HepG2 (cell line): ENCODE data around the gene FCER1G. TPM values are rescaled to one million over a fixed set of nuclear protein-coding genes. Genes with fewer than 3 reads are reported as not detected.

Experiments used
- ATAC-seq: fragments of 200-7000 bp; cut with Tn5 transposase; 3 replicates; pipeline ENCODE4 v1.9.1; 2020; ENCODE audit warnings: mild to moderate bottlenecking, moderate library complexity
- BruUV-seq: library from RNA; stranded (reverse); fragments of 400-500 nt; replicated peaks from 2 replicates; lab custom pipeline; 2021; lab: Mats Ljungman, UMichigan
- CTCF ChIA-PET: fragments of 300-600 bp; formaldehyde crosslinking; extraction: SDS; loops from one replicate; lab custom pipeline; 2021; ENCODE audit warnings: low total read pairs, inconsistent platforms, low intra/inter-chr PET ratio; lab: Yijun Ruan, JAX
- POLR2A ChIA-PET: fragments of 350-600 bp; sonication (Branson Sonifier 250); formaldehyde crosslinking; loops from one replicate; lab custom pipeline; 2020; ENCODE audit warnings: antibody characterized with exemption, inconsistent platforms; lab: Yijun Ruan, JAX
- DNase-seq: peaks from one replicate; pipeline ENCODE4 v3.0.0-alpha.2; 2015; ENCODE audit warnings: low spot score
- FAIRE-seq: peaks from 3 replicates; lab custom pipeline; 2011; peaks lifted over from hg19 to GRCh38; lab: Jason Lieb, UNC
- H2AFZ ChIP-seq: one replicate; pipeline ENCODE4 v1.6.1; 2011; ENCODE audit warnings: low read length, inconsistent platforms
- H3K27ac ChIP-seq: fragments of 300-600 bp; 3 replicates; pipeline ENCODE4 v1.8.0; 2011; ENCODE audit warnings: mixed run types, mild to moderate bottlenecking, mixed read lengths, low read length, inconsistent platforms; ENCODE audit not compliant: insufficient read depth; ENCODE audit errors: extremely low read length
- H3K27me3 ChIP-seq, 2 experiments: fragments of 200-600 bp in 1 of 2; 2 replicates in 1 of 2; 3 replicates in 1 of 2; pipeline versions ENCODE4 v1.6.0 to v1.8.0; 2011; ENCODE audit warnings: low read length in 2 of 2, mild to moderate bottlenecking in 2 of 2, moderate library complexity in 2 of 2, inconsistent platforms in 1 of 2; ENCODE audit not compliant: insufficient read depth in 2 of 2, control insufficient read depth in 1 of 2
- H3K36me3 ChIP-seq, 2 experiments: fragments of 200-600 bp in 1 of 2; replicated peaks in 1 of 2; 2 replicates in 1 of 2; 3 replicates in 1 of 2; pipeline versions ENCODE4 v1.5.1 to v1.8.0; 2011; ENCODE audit warnings: low read length in 2 of 2, inconsistent platforms in 1 of 2; ENCODE audit not compliant: insufficient read depth in 2 of 2, control insufficient read depth in 1 of 2
- H3K4me1 ChIP-seq: 2 replicates; pipeline ENCODE4 v1.5.1; 2012; ENCODE audit warnings: low read length, inconsistent platforms; ENCODE audit not compliant: insufficient read depth
- H3K4me2 ChIP-seq: 2 replicates; pipeline ENCODE4 v1.6.0; 2011; ENCODE audit warnings: low read depth, low read length, inconsistent platforms
- H3K4me3 ChIP-seq, 3 experiments: fragments of 200-600 bp in 1 of 3; sonication (generic), shearing (Covaris generic) in 1 of 3; replicated peaks in 1 of 3; 2 replicates each; pipeline ENCODE4 v1.5.1; 2011 to 2016; ENCODE audit warnings: low read length in 3 of 3, inconsistent platforms in 2 of 3, low read depth in 2 of 3, mild to moderate bottlenecking in 2 of 3, control low read depth in 1 of 3, mixed read lengths in 1 of 3; ENCODE audit not compliant: insufficient read depth in 1 of 3
- H3K79me2 ChIP-seq: one replicate; pipeline ENCODE4 v1.6.1; 2011; ENCODE audit warnings: low read length, inconsistent platforms; ENCODE audit not compliant: insufficient read depth
- H3K9ac ChIP-seq: 2 replicates; pipeline ENCODE4 v1.6.0; 2011; ENCODE audit warnings: mild to moderate bottlenecking, low read depth, low read length, inconsistent platforms; ENCODE audit not compliant: insufficient read depth
- H3K9me3 ChIP-seq: 2 replicates; pipeline ENCODE4 v1.5.1; 2012; ENCODE audit warnings: mild to moderate bottlenecking, low read length
- H4K20me1 ChIP-seq: 2 replicates; pipeline ENCODE4 v1.6.0; 2011; ENCODE audit warnings: inconsistent platforms, mild to moderate bottlenecking, low read length, moderate library complexity; ENCODE audit not compliant: insufficient read depth
- ARNT ChIP-seq: fragments of 450-650 bp; IDR thresholded peaks from 2 replicates; pipeline ENCODE4 v1.6.1; 2017
- DMAP1 ChIP-seq: IDR thresholded peaks from 2 replicates; pipeline ENCODE4 v1.6.1; 2016
- EZH2 ChIP-seq: conservative IDR thresholded peaks from 2 replicates; pipeline ENCODE4 v1.6.1; 2012; ENCODE audit warnings: mild to moderate bottlenecking, low read depth, low read length, moderate library complexity
- HOXA9 ChIP-seq: sonication (generic); formaldehyde crosslinking; IDR thresholded peaks from 2 replicates; pipeline ENCODE4 v1.8.1; 2022; ENCODE audit warnings: missing genetic modification reagents, mild to moderate bottlenecking, moderate library complexity, borderline replicate concordance
- MTF1 ChIP-seq: sonication (generic); formaldehyde crosslinking; IDR thresholded peaks from 2 replicates; pipeline ENCODE4 v1.5.0; 2020; ENCODE audit warnings: missing genetic modification reagents
- SRSF1 ChIP-seq: fragments of 200-400 bp; formaldehyde crosslinking; optimal IDR thresholded peaks from 2 replicates; pipeline ENCODE3; 2017; ENCODE audit warnings: mild to moderate bottlenecking, low read depth, low read length, moderate library complexity
- TEAD2 ChIP-seq: sonication (generic); formaldehyde crosslinking; IDR thresholded peaks from 2 replicates; pipeline ENCODE4 v1.9.0; 2021; ENCODE audit warnings: missing genetic modification reagents
- ZBTB21 ChIP-seq: sonication (generic); formaldehyde crosslinking; IDR thresholded peaks from 2 replicates; pipeline ENCODE4 v1.4.0; 2020; ENCODE audit warnings: missing genetic modification reagents
- ZMAT3 ChIP-seq: sonication (generic); formaldehyde crosslinking; conservative IDR thresholded peaks from 2 replicates; pipeline ENCODE4 v1.7.0; 2021; ENCODE audit warnings: missing genetic modification reagents
- ZNF557 ChIP-seq: sonication (generic); formaldehyde crosslinking; IDR thresholded peaks from 2 replicates; pipeline ENCODE4 v1.4.0; 2020; ENCODE audit warnings: missing genetic modification reagents
- ZNF704 ChIP-seq: sonication (generic); formaldehyde crosslinking; IDR thresholded peaks from 2 replicates; pipeline ENCODE4 v1.8.1; 2023; ENCODE audit warnings: mild to moderate bottlenecking, inconsistent platforms, moderate library complexity, missing genetic modification reagents, borderline replicate concordance
- WGBS: methylation state at CpG from one replicate; pipeline ENCODE4 v1.1.6; 2017; ENCODE audit warnings: low lambda C conversion rate; 5-methylcytosine and 5-hydroxymethylcytosine counted together
- in situ Hi-C: cut with HindIII; loops from 2 replicates; pipeline ENCODE4 v1.10.0; 2017; ENCODE audit warnings: low pct_unique_long_range_greater_than_20kb; ENCODE audit not compliant: extremely low pct_ligation_motif_present
- intact Hi-C: fragments of 100-400 bp; cut with micrococcal nuclease; formaldehyde crosslinking; loops from one replicate; pipeline ENCODE4 v1.10.0; 2022; ENCODE audit not compliant: unreplicated experiment
- polyA plus RNA-seq, 8 experiments: library from polyadenylated mRNA; depleted of rRNA in 3 of 8; stranded (reverse) in 7 of 8; unstranded in 1 of 8; fragments of >200 nt; fragmentation: Illumina TruSeq in 4 of 8; extraction: Trizol in 4 of 8; gene quantifications; 2 replicates each; pipeline versions ENCODE4 v1.2.1 to v1.2.3, GENCODE V29; 2011 to 2016; ENCODE audit warnings: low read depth in 4 of 8, missing spikeins in 1 of 8, mixed read lengths in 1 of 8; ENCODE audit not compliant: insufficient read depth in 1 of 8
- total RNA-seq, 5 experiments: library from RNA; depleted of rRNA; stranded (reverse); fragments of >200 nt; fragmentation: Illumina TruSeq; extraction: Trizol; gene quantifications; 2 replicates each; pipeline ENCODE4 v1.2.3, GENCODE V29; 2016; ENCODE audit warnings: low read depth in 1 of 5
- TF ChIP-seq, protein P1 (sequence below): sonication (generic); formaldehyde crosslinking; IDR thresholded peaks from 2 replicates; pipeline ENCODE4 v1.5.0; 2020; ENCODE audit warnings: mild to moderate bottlenecking, missing genetic modification reagents, borderline replicate concordance

Gene FCER1G
- total and polyA plus RNA-seq, 2 of the 13 experiments (the other 11 are each of a cell fraction or from before 2014, with no cell fraction given), result 1.3 to 6.4 TPM

- Histone ChIP-seq H3K9me3 (no peaks in the 10 kb centered on the region), H3K9ac (no peak overlapping the region), H3K36me3 (peaks cover 11 to 43% of the 10 kb centered on the region in 2 experiments), H4K20me1 (no peaks in the 10 kb centered on the region), H3K4me2 (no peak overlapping the region), H3K27me3 (no peaks in the 10 kb centered on the region), H3K4me3 (no peak overlapping the region), H3K79me2 (peaks cover 2% of the 10 kb centered on the region), H3K4me1 (peaks cover 16% of the 10 kb centered on the region), H2AFZ (no peak overlapping the region), H3K27ac (no peak overlapping the region)
- DNase-seq (no peak), FAIRE-seq (no peak), ATAC-seq (no peak)
- in situ Hi-C loops (no loop called here), intact Hi-C loops (no loop called here)
- CTCF ChIA-PET, result no interaction called here
- WGBS, result 84% methylated on average over 5 of the region's 5 CpGs
- POLR2A ChIA-PET, result no interaction called here
- no TSS peak for BruUV-seq
- no peak for TF ChIP-seq ZMAT3 (CRISPR knock-in tag)
- no peak for TF ChIP-seq ZNF704 (CRISPR knock-in tag)
- no peak for TF ChIP-seq ZBTB21 (CRISPR knock-in tag)
- no peak for TF ChIP-seq SRSF1
- TF ChIP-seq ZNF557 (CRISPR knock-in tag), result no peak
- TF ChIP-seq DMAP1 (CRISPR knock-in tag), result no peak
- TF ChIP-seq ARNT, result no peak
- TF ChIP-seq EZH2, result no peak
- no peak for TF ChIP-seq TEAD2
- TF ChIP-seq, protein P1, sequence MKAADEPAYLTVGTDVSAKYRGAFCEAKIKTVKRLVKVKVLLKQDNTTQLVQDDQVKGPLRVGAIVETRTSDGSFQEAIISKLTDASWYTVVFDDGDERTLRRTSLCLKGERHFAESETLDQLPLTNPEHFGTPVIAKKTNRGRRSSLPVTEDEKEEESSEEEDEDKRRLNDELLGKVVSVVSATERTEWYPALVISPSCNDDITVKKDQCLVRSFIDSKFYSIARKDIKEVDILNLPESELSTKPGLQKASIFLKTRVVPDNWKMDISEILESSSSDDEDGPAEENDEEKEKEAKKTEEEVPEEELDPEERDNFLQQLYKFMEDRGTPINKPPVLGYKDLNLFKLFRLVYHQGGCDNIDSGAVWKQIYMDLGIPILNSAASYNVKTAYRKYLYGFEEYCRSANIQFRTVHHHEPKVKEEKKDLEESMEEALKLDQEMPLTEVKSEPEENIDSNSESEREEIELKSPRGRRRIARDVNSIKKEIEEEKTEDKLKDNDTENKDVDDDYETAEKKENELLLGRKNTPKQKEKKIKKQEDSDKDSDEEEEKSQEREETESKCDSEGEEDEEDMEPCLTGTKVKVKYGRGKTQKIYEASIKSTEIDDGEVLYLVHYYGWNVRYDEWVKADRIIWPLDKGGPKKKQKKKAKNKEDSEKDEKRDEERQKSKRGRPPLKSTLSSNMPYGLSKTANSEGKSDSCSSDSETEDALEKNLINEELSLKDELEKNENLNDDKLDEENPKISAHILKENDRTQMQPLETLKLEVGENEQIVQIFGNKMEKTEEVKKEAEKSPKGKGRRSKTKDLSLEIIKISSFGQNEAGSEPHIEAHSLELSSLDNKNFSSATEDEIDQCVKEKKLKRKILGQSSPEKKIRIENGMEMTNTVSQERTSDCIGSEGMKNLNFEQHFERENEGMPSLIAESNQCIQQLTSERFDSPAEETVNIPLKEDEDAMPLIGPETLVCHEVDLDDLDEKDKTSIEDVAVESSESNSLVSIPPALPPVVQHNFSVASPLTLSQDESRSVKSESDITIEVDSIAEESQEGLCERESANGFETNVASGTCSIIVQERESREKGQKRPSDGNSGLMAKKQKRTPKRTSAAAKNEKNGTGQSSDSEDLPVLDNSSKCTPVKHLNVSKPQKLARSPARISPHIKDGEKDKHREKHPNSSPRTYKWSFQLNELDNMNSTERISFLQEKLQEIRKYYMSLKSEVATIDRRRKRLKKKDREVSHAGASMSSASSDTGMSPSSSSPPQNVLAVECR (CRISPR knock-in tag), result no peak
- no peak for TF ChIP-seq HOXA9
- TF ChIP-seq MTF1 (CRISPR knock-in tag), result no peak
Observed at GRCh38 chr1:161171191-161171590, 43.9 kb upstream of the FCER1G start.
